Suprapubic skin (tissue), 2 donors: ENCODE results near the gene KCNK4.

Experiments
- EP300 ChIP-seq: sonication (generic); formaldehyde crosslinking; IDR thresholded peaks from one replicate; pipeline ENCODE4 v1.6.1; 2017; ENCODE audit warnings: antibody characterized with exemption
- POLR2A ChIP-seq, 2 donors: fragments of 450-650 bp; IDR thresholded peaks; one replicate each; pipeline ENCODE4 v1.6.1; 2017; ENCODE audit warnings: antibody characterized with exemption in 2 of 2, mild to moderate bottlenecking in 2 of 2, moderate library complexity in 2 of 2

DNA sequence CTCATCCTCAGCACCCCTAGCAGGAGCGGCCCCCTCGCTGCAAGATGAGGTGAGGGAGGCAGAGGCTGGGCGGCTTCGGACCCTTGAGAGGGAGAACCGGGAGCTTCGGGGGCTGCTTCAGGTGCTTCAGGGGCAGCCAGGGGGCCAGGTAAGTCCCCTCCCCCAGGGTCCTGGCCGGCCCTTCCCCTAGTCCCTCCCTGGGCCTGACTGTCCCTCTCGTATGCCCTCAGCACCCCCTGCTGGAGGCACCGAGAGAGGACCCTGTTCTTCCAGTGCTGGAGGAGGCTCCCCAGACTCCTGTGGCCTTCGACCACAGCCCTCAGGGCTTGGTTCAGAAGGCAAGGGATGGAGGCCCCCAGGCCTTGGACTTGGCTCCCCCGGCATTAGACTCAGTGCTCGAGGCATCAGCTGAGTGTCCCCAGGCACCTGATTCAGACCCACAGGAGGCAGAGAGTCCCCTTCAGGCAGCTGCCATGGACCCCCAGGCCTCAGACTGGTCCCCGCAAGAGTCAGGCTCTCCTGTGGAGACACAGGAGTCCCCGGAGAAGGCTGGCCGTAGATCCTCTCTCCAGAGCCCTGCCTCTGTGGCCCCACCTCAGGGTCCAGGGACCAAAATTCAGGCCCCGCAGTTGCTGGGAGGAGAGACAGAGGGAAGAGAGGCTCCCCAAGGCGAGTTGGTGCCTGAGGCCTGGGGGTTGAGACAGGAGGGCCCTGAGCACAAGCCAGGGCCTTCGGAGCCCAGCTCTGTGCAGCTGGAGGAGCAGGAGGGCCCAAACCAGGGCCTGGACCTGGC, 52.9 kb downstream of the KCNK4 start:
- TF ChIP-seq POLR2A (IDR thresholded peaks at IDR 0.05) (no peak), EP300 (no peak)
